ENCODE measurements around the gene LDHB.

GRCh38 chr12:21675641-21676040 lies 18.0 kb upstream of the LDHB start:
- TF ChIP-seq POLR2AphosphoS5 (IDR thresholded peaks at IDR 0.05) (no peak), POLR2A (IDR thresholded peaks at IDR 0.05) (no peak)
- TF ChIP-seq, protein P1, sequence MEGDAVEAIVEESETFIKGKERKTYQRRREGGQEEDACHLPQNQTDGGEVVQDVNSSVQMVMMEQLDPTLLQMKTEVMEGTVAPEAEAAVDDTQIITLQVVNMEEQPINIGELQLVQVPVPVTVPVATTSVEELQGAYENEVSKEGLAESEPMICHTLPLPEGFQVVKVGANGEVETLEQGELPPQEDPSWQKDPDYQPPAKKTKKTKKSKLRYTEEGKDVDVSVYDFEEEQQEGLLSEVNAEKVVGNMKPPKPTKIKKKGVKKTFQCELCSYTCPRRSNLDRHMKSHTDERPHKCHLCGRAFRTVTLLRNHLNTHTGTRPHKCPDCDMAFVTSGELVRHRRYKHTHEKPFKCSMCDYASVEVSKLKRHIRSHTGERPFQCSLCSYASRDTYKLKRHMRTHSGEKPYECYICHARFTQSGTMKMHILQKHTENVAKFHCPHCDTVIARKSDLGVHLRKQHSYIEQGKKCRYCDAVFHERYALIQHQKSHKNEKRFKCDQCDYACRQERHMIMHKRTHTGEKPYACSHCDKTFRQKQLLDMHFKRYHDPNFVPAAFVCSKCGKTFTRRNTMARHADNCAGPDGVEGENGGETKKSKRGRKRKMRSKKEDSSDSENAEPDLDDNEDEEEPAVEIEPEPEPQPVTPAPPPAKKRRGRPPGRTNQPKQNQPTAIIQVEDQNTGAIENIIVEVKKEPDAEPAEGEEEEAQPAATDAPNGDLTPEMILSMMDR (IDR thresholded peaks at IDR 0.05 in 8 of 11, conservative IDR thresholded peaks at IDR 0.05 in 3 of 11), result no peak
